ENCODE results near the gene MLIP.

The MLIP gene

GRCh38 chr6:54107470-54108090 is 3.7 kb upstream of the MLIP start:
- no peak overlapping the region for H3K9ac ChIP-seq (ENCODE audit: low read depth in 1 of 2, low read length in 2 of 2)
- H3K36me3 ChIP-seq (ENCODE audit: control insufficient read depth in 1 of 2, insufficient read depth in 2 of 2, low read length in 2 of 2) = no peaks in the 10 kb centered on the region
- peaks cover 0 to 6% of the 10 kb centered on the region in 2 donors for H3K4me1 ChIP-seq (ENCODE audit: control insufficient read depth in 1 of 2, insufficient read depth in 2 of 2, low read length in 2 of 2)
- H3K4me3 ChIP-seq (ENCODE audit: low read depth in 1 of 2, low read length in 2 of 2) = no peak overlapping the region
- H3K27me3 ChIP-seq (ENCODE audit: control insufficient read depth in 1 of 2, insufficient read depth in 2 of 2, low read length in 2 of 2) = no peaks in the 10 kb centered on the region
- H3K9me3 ChIP-seq (ENCODE audit: control insufficient read depth in 1 of 2, low read length in 2 of 2) = no peaks in the 10 kb centered on the region
- H3K27ac ChIP-seq (ENCODE audit: low read depth, low read length) = no peak overlapping the region

- Histone ChIP-seq H3K27me3 (ENCODE audit: control insufficient read depth in 1 of 2, insufficient read depth in 2 of 2, low read length in 2 of 2) (no peaks in the 10 kb centered on the region), H3K4me3 (ENCODE audit: low read depth in 1 of 2, low read length in 2 of 2) (no peak overlapping the region), H3K4me1 (ENCODE audit: control insufficient read depth in 1 of 2, insufficient read depth in 2 of 2, low read length in 2 of 2) (peaks cover 0 to 6% of the 10 kb centered on the region in 2 donors), H3K9ac (ENCODE audit: low read depth in 1 of 2, low read length in 2 of 2) (no peak overlapping the region), H3K9me3 (ENCODE audit: control insufficient read depth in 1 of 2, low read length in 2 of 2) (no peaks in the 10 kb centered on the region), H3K36me3 (ENCODE audit: control insufficient read depth in 1 of 2, insufficient read depth in 2 of 2, low read length in 2 of 2) (no peaks in the 10 kb centered on the region), H3K27ac (ENCODE audit: low read depth, low read length) (no peak overlapping the region)
These were observed 3.0 kb upstream of the MLIP start for GRCh38 chr6:54108271-54108670.

DNA sequence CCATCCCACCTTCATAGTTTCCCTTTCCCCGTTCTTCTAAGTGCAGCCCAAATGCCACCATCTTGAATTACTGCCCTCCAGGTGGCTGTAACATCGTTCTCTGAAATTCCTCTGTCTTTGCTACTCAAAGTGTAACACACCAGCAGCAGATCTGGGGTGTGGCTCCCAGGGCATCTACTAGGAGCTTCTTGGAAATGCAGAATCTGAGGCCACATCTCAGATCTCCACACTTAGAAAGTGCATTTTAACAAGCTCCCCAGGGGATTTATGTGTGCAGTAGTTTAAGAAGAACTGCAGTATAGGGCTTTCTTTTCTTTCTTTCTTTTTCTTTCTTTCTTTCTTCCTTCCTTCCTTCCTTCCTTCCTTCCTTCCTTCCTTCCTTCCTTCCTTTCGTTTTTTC is 1.7 kb upstream of the MLIP start:
- Histone ChIP-seq H3K9ac (ENCODE audit: low read depth in 1 of 2, low read length in 2 of 2) (no peak overlapping the region), H3K4me1 (ENCODE audit: control insufficient read depth in 1 of 2, insufficient read depth in 2 of 2, low read length in 2 of 2) (peaks cover 0 to 6% of the 10 kb centered on the region in 2 donors), H3K27me3 (ENCODE audit: control insufficient read depth in 1 of 2, insufficient read depth in 2 of 2, low read length in 2 of 2) (no peaks in the 10 kb centered on the region), H3K4me3 (ENCODE audit: low read depth in 1 of 2, low read length in 2 of 2) (no peak overlapping the region), H3K27ac (ENCODE audit: low read depth, low read length) (no peak overlapping the region), H3K36me3 (ENCODE audit: control insufficient read depth in 1 of 2, insufficient read depth in 2 of 2, low read length in 2 of 2) (no peaks in the 10 kb centered on the region), H3K9me3 (ENCODE audit: control insufficient read depth in 1 of 2, low read length in 2 of 2) (no peaks in the 10 kb centered on the region)

- H3K27ac ChIP-seq (ENCODE audit: low read depth, low read length) = no peak overlapping the region
- H3K36me3 ChIP-seq (ENCODE audit: control insufficient read depth in 1 of 2, insufficient read depth in 2 of 2, low read length in 2 of 2) = no peaks in the 10 kb centered on the region
- no peaks in the 10 kb centered on the region for H3K27me3 ChIP-seq (ENCODE audit: control insufficient read depth in 1 of 2, insufficient read depth in 2 of 2, low read length in 2 of 2)
- H3K4me3 ChIP-seq (ENCODE audit: low read depth in 1 of 2, low read length in 2 of 2) = no peak overlapping the region
- no peaks in the 10 kb centered on the region for H3K9me3 ChIP-seq (ENCODE audit: control insufficient read depth in 1 of 2, low read length in 2 of 2)
- H3K9ac ChIP-seq (ENCODE audit: low read depth in 1 of 2, low read length in 2 of 2) = no peak overlapping the region
- H3K4me1 ChIP-seq (ENCODE audit: control insufficient read depth in 1 of 2, insufficient read depth in 2 of 2, low read length in 2 of 2) = peaks cover 0 to 6% of the 10 kb centered on the region in 2 donors
These were observed 958 bp downstream of the MLIP start for GRCh38 chr6:54112151-54112650.

DNA sequence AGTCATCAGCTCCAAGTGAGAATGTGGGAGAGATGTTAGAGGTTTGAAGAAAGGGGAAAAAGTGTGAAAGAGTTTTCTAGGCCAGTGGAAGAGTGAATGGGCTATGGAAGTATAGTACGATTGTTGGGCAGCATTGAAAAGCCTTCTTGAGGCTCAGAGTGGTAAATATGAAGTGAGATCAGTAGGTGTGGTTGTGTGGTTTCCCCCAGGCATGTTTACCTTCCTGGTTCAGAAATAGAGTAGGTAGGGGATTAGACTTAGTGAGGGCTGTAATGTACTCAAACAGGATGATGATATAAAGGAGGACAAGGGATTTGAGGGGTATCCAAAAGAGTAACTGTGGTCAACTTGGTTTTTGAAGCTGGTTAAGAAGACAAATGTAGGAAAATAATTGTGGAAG is 3.7 kb downstream of the MLIP start:
- Histone ChIP-seq H3K27me3 (ENCODE audit: control insufficient read depth in 1 of 2, insufficient read depth in 2 of 2, low read length in 2 of 2) (no peaks in the 10 kb centered on the region), H3K36me3 (ENCODE audit: control insufficient read depth in 1 of 2, insufficient read depth in 2 of 2, low read length in 2 of 2) (no peaks in the 10 kb centered on the region), H3K4me3 (ENCODE audit: low read depth in 1 of 2, low read length in 2 of 2) (no peak overlapping the region), H3K27ac (ENCODE audit: low read depth, low read length) (no peak overlapping the region), H3K4me1 (ENCODE audit: control insufficient read depth in 1 of 2, insufficient read depth in 2 of 2, low read length in 2 of 2) (peaks cover 0 to 6% of the 10 kb centered on the region in 2 donors), H3K9ac (ENCODE audit: low read depth in 1 of 2, low read length in 2 of 2) (no peak overlapping the region), H3K9me3 (ENCODE audit: control insufficient read depth in 1 of 2, low read length in 2 of 2) (no peaks in the 10 kb centered on the region)

- H3K27ac ChIP-seq (ENCODE audit: low read depth, low read length) = no peak overlapping the region
- no peaks in the 10 kb centered on the region for H3K36me3 ChIP-seq (ENCODE audit: control insufficient read depth in 1 of 2, insufficient read depth in 2 of 2, low read length in 2 of 2)
- H3K9ac ChIP-seq (ENCODE audit: low read depth in 1 of 2, low read length in 2 of 2) = no peak overlapping the region
- H3K4me3 ChIP-seq (ENCODE audit: low read depth in 1 of 2, low read length in 2 of 2) = no peak overlapping the region
- H3K27me3 ChIP-seq (ENCODE audit: control insufficient read depth in 1 of 2, insufficient read depth in 2 of 2, low read length in 2 of 2) = no peaks in the 10 kb centered on the region
- peaks cover 0 to 6% of the 10 kb centered on the region in 2 donors for H3K4me1 ChIP-seq (ENCODE audit: control insufficient read depth in 1 of 2, insufficient read depth in 2 of 2, low read length in 2 of 2)
- H3K9me3 ChIP-seq (ENCODE audit: control insufficient read depth in 1 of 2, low read length in 2 of 2) = no peaks in the 10 kb centered on the region
These were observed 4.7 kb downstream of the MLIP start for GRCh38 chr6:54115966-54116365.

GRCh38 chr6:54118117-54118516 is 6.9 kb downstream of the MLIP start:
- Histone ChIP-seq H3K27ac (ENCODE audit: low read depth, low read length) (no peak overlapping the region), H3K4me1 (ENCODE audit: control insufficient read depth in 1 of 2, insufficient read depth in 2 of 2, low read length in 2 of 2) (no peaks in the 10 kb centered on the region), H3K36me3 (ENCODE audit: control insufficient read depth in 1 of 2, insufficient read depth in 2 of 2, low read length in 2 of 2) (no peaks in the 10 kb centered on the region), H3K4me3 (ENCODE audit: low read depth in 1 of 2, low read length in 2 of 2) (no peak overlapping the region), H3K9me3 (ENCODE audit: control insufficient read depth in 1 of 2, low read length in 2 of 2) (no peaks in the 10 kb centered on the region), H3K27me3 (ENCODE audit: control insufficient read depth in 1 of 2, insufficient read depth in 2 of 2, low read length in 2 of 2) (no peaks in the 10 kb centered on the region), H3K9ac (ENCODE audit: low read depth in 1 of 2, low read length in 2 of 2) (no peak overlapping the region)

- no peaks in the 10 kb centered on the region for H3K4me1 ChIP-seq (ENCODE audit: control insufficient read depth in 1 of 2, insufficient read depth in 2 of 2, low read length in 2 of 2)
- H3K27ac ChIP-seq (ENCODE audit: low read depth, low read length) = no peak overlapping the region
- H3K9me3 ChIP-seq (ENCODE audit: control insufficient read depth in 1 of 2, low read length in 2 of 2) = no peaks in the 10 kb centered on the region
- no peaks in the 10 kb centered on the region for H3K36me3 ChIP-seq (ENCODE audit: control insufficient read depth in 1 of 2, insufficient read depth in 2 of 2, low read length in 2 of 2)
- H3K27me3 ChIP-seq (ENCODE audit: control insufficient read depth in 1 of 2, insufficient read depth in 2 of 2, low read length in 2 of 2) = no peaks in the 10 kb centered on the region
- H3K9ac ChIP-seq (ENCODE audit: low read depth in 1 of 2, low read length in 2 of 2) = no peak overlapping the region
- H3K4me3 ChIP-seq (ENCODE audit: low read depth in 1 of 2, low read length in 2 of 2) = no peak overlapping the region
These were observed 14.2 kb downstream of the MLIP start for GRCh38 chr6:54125493-54125892.

DNA sequence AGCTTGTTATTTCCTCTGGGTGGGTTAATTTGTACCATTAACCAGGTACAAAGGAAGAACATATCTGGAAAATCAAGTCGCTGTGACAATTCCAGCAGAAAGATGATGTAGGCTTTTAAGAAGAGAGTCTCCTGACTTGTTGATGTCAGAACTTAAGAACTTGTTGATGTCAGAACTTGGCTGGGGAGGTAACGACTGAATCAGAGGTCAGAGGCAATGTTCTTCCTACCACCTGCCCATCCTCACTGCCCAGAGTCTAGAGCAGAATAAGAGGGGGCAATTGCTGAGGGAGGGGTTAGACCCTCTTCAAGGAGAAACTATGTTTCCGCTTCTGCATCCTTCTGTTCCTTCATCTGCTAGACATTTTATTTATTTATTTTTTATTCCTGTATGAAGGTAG is 18.9 kb downstream of the MLIP start:
- no peaks in the 10 kb centered on the region for H3K36me3 ChIP-seq (ENCODE audit: control insufficient read depth in 1 of 2, insufficient read depth in 2 of 2, low read length in 2 of 2)
- no peak overlapping the region for H3K27ac ChIP-seq (ENCODE audit: low read depth, low read length)

DNA sequence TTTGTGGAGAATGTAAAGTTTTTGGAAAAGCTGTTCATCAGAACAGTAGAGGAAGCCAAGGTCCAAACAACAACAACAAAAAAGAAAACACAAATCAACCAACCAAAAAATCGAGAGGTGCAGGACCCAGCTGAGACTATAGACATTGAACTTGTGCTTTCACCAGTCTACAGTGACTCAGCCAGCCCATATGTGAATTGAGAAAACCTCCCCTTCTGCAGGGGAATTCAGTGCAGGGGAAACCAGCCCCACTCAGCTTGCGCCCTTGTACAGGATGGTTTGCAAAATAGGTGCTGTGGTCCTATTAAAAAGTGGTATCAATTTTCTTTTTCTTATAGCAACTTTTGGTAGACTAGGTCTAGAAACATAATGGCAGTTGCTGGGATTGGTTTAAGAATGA is 21.3 kb downstream of the MLIP start:
- Histone ChIP-seq H3K9me3 (ENCODE audit: control insufficient read depth in 1 of 2, low read length in 2 of 2) (no peaks in the 10 kb centered on the region), H3K4me3 (ENCODE audit: low read depth in 1 of 2, low read length in 2 of 2) (no peak overlapping the region), H3K4me1 (ENCODE audit: control insufficient read depth in 1 of 2, insufficient read depth in 2 of 2, low read length in 2 of 2) (peaks cover 0 to 11% of the 10 kb centered on the region in 2 donors), H3K27ac (ENCODE audit: low read depth, low read length) (no peak overlapping the region), H3K27me3 (ENCODE audit: control insufficient read depth in 1 of 2, insufficient read depth in 2 of 2, low read length in 2 of 2) (no peaks in the 10 kb centered on the region), H3K36me3 (ENCODE audit: control insufficient read depth in 1 of 2, insufficient read depth in 2 of 2, low read length in 2 of 2) (no peaks in the 10 kb centered on the region), H3K9ac (ENCODE audit: low read depth in 1 of 2, low read length in 2 of 2) (no peak overlapping the region)

More for the DNA sequence above, 18.9 kb downstream of the MLIP start:
- Histone ChIP-seq H3K4me3 (ENCODE audit: low read depth in 1 of 2, low read length in 2 of 2) (no peak overlapping the region), H3K4me1 (ENCODE audit: control insufficient read depth in 1 of 2, insufficient read depth in 2 of 2, low read length in 2 of 2) (peaks cover 0 to 4% of the 10 kb centered on the region in 2 donors), H3K9ac (ENCODE audit: low read depth in 1 of 2, low read length in 2 of 2) (no peak overlapping the region), H3K27me3 (ENCODE audit: control insufficient read depth in 1 of 2, insufficient read depth in 2 of 2, low read length in 2 of 2) (no peaks in the 10 kb centered on the region), H3K9me3 (ENCODE audit: control insufficient read depth in 1 of 2, low read length in 2 of 2) (no peaks in the 10 kb centered on the region)

Measured in duodenal mucosa (tissue), 2 donors.